Endodermal cell (in vitro differentiated cells): ENCODE results near the gene KHK. TPM values are rescaled to one million over a fixed set of nuclear protein-coding genes. Genes with fewer than 3 reads are reported as not detected.

ENCODE experiments used
- DNase-seq: peaks from one replicate; pipeline ENCODE4 v3.0.0-alpha.2; 2017
- H3K27ac ChIP-seq: 2 replicates; pipeline ENCODE4 v1.5.1; 2013; ENCODE audit warnings: mild to moderate bottlenecking, low read depth, low read length, moderate library complexity
- H3K27me3 ChIP-seq: 2 replicates; pipeline ENCODE4 v1.6.1; 2013; ENCODE audit warnings: mild to moderate bottlenecking, low read length, moderate library complexity; ENCODE audit not compliant: insufficient read depth, control insufficient read depth, poor library complexity, severe bottlenecking
- H3K36me3 ChIP-seq: 2 replicates; pipeline ENCODE4 v1.7.0; 2013; ENCODE audit warnings: mild to moderate bottlenecking, low read length, moderate library complexity; ENCODE audit not compliant: control insufficient read depth, insufficient read depth
- H3K4me1 ChIP-seq: one replicate; pipeline ENCODE4 v1.7.0; 2013; ENCODE audit warnings: low read length; ENCODE audit not compliant: control insufficient read depth, insufficient read depth
- H3K4me3 ChIP-seq: 2 replicates; pipeline ENCODE4 v1.5.1; 2013; ENCODE audit warnings: mild to moderate bottlenecking, low read length, moderate library complexity
- H3K9ac ChIP-seq: 2 replicates; pipeline ENCODE4 v1.6.1; 2013; ENCODE audit warnings: mild to moderate bottlenecking, low read length, moderate library complexity; ENCODE audit not compliant: poor library complexity, severe bottlenecking; ENCODE audit errors: extremely low read depth
- H3K9me3 ChIP-seq: 2 replicates; pipeline ENCODE4 v1.6.1; 2013; ENCODE audit warnings: mild to moderate bottlenecking, low read length, moderate library complexity; ENCODE audit not compliant: control insufficient read depth
- H3K27ac Mint-ChIP-seq: 2 replicates; pipeline ENCODE4 v1.8.0; 2020; ENCODE audit warnings: mixed read lengths
- H3K27me3 Mint-ChIP-seq: 2 replicates; pipeline ENCODE4 v1.8.0; 2021; ENCODE audit warnings: mild to moderate bottlenecking, mixed read lengths; ENCODE audit not compliant: insufficient read depth
- H3K36me3 Mint-ChIP-seq: 2 replicates; pipeline ENCODE4 v1.8.0; 2020; ENCODE audit warnings: low read depth, mixed read lengths
- H3K4me1 Mint-ChIP-seq: 2 replicates; pipeline ENCODE4 v1.8.0; 2020; ENCODE audit warnings: mixed read lengths
- H3K4me3 Mint-ChIP-seq: 2 replicates; pipeline ENCODE4 v1.8.0; 2020; ENCODE audit warnings: mild to moderate bottlenecking, moderate library complexity, mixed read lengths
- H3K9me3 Mint-ChIP-seq: 2 replicates; pipeline ENCODE4 v1.8.0; 2020; ENCODE audit warnings: mild to moderate bottlenecking, mixed read lengths
- CTCF ChIP-seq: fragments of 200-600 bp; sonication (generic); conservative IDR thresholded peaks from 2 replicates; pipeline ENCODE4 v1.5.0; 2021; ENCODE audit warnings: antibody characterized with exemption, mild to moderate bottlenecking
- WGBS, 2 experiments: methylation state at CpG; one replicate each; pipeline versions ENCODE4 v1.1.5 to v1.1.7; 2013; ENCODE audit warnings: missing lambda C conversion rate in 2 of 2, mixed read lengths in 1 of 2; ENCODE audit not compliant: insufficient coverage in 1 of 2, insufficient read length in 1 of 2; 5-methylcytosine and 5-hydroxymethylcytosine counted together
- total RNA-seq, 2 donors: library from RNA; stranded (reverse); fragmentation: NEBNext Ultra II Directional in 1 of 2; extraction: Animal tissue kit (Norgen Biotek cat#: 25700) in 1 of 2; gene quantifications; 2 replicates in 1 of 2; 3 replicates in 1 of 2; pipeline ENCODE4 v1.2.1, GENCODE V29; 2021

KHK gene
- total RNA-seq, 2 donors from 2014 or later, result 3.3 to 3.9 TPM

DNA sequence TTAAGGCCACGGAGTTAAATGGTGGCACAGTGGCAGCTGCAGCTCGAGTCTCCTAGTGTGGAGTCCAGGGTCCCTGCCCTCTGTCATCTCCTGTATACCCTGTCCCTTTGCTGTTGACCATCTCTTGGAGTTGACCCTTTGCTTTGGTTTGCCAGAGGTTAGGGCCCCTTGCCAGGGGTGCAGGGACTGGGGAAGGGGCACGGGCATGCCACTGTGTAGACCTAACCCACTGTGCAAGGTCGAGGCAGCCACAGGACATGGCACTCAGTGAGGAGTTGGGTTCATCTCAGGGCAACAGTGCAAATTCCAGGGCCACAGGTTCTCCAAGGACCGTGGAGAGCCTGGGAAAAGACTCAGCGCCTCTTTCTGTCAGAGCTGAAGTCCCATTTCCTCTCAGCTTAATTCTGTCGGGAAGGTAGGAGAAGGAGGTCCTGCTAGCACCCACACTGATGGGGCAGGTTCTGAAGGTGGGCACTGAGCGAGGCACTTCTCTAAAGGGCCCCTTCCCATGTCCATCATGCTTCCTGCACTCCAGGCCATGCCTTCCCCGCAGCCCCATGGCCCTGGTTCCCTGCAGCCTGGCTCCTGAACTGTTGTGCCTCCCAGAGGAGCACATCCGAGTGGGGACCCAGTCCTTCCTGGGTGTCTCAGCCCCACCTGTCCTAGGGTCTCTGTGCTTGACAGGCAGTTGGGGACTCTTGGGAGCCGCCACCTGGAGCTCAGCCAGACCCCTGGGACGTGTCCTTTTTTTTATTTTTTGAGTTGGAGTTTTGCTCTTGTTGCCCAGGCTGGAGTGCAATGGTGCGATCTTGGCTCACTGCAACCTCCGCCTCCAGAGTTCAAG is 2.8 kb downstream of the KHK start:
- H3K4me1 ChIP-seq, result no peaks in the 10 kb centered on the region
- Mint-ChIP-seq H3K36me3 (no peaks in the 10 kb centered on the region), H3K27me3 (peaks cover 28% of the 10 kb centered on the region), H3K27ac (no peak overlapping the region), H3K4me1 (peaks cover 4% of the 10 kb centered on the region), H3K4me3 (no peak overlapping the region), H3K9me3 (no peaks in the 10 kb centered on the region)
- no peak overlapping the region for H3K9ac ChIP-seq
- no peaks in the 10 kb centered on the region for H3K36me3 ChIP-seq
- H3K9me3 ChIP-seq, result no peaks in the 10 kb centered on the region
- DNase-seq, result no peak
- H3K27ac ChIP-seq, result no peak overlapping the region
- WGBS, 2 experiments, result 91 to 93% methylated on average over 10 to 14 of the region's 14 CpGs
- no peak for TF ChIP-seq CTCF
- peaks cover 26% of the 10 kb centered on the region for H3K27me3 ChIP-seq
- H3K4me3 ChIP-seq, result no peak overlapping the region

GRCh38 chr2:27091746-27092695 is 5.4 kb downstream of the KHK start:
- TF ChIP-seq CTCF, result no peak
- no peak for DNase-seq
- peaks cover 22% of the 10 kb centered on the region for H3K27me3 ChIP-seq
- H3K36me3 ChIP-seq, result no peaks in the 10 kb centered on the region
- Mint-ChIP-seq H3K27me3 (peaks cover 20% of the 10 kb centered on the region), H3K27ac (no peak overlapping the region), H3K4me1 (peaks cover 4% of the 10 kb centered on the region), H3K4me3 (no peak overlapping the region), H3K36me3 (no peaks in the 10 kb centered on the region), H3K9me3 (no peaks in the 10 kb centered on the region)
- no peak overlapping the region for H3K9ac ChIP-seq
- no peaks in the 10 kb centered on the region for H3K9me3 ChIP-seq
- H3K4me1 ChIP-seq, result peaks cover 5% of the 10 kb centered on the region
- no peak overlapping the region for H3K4me3 ChIP-seq
- no peak overlapping the region for H3K27ac ChIP-seq
- 86 to 90% methylated on average over 16 to 25 of the region's 25 CpGs for WGBS, 2 experiments

DNA sequence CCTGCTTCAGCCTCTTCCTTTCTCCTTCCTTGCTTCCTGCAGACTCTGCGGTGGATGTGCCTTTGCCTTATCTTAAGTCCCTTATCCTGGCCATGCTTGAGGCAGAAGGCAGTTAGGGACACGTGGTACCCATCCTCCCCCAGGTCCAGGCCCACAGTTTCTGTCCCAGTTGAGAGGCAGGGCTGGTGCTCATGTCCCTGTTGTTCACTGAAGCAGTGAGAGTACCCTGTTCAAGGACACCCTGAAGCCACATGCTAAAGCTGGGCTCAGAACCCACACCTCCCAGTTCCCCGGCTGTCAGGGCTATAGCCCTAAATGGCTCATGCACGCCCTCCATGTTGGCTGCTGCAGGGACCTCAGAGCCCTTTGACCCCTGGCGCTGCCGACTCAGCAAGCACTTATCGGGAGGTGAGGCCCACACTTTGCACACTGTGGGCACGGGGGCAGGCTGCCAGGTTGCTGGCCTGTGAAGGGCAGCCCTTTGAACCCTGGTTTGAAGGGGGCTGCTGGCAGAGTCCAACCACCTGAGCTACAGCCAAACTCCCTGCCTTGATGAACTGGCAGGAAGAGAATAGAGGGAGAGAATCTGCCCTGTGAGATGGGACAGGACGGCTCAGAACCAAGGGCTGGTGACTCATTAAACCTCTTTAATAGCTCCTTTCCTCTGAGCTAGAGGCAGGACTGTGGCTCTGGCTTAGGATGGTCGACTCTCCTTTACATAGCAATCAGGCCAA is 6.3 kb downstream of the KHK start:
- H3K4me1 ChIP-seq, result peaks cover 5% of the 10 kb centered on the region
- no peak for DNase-seq
- no peaks in the 10 kb centered on the region for H3K9me3 ChIP-seq
- WGBS, 2 experiments, result 84 to 85% methylated on average over 6 to 10 of the region's 10 CpGs
- no peak for TF ChIP-seq CTCF
- H3K27me3 Mint-ChIP-seq, result peaks cover 12% of the 10 kb centered on the region
- H3K4me3 ChIP-seq, result no peak overlapping the region
- no peaks in the 10 kb centered on the region for H3K9me3 Mint-ChIP-seq
- H3K4me1 Mint-ChIP-seq, result peaks cover 4% of the 10 kb centered on the region
- H3K36me3 Mint-ChIP-seq, result no peaks in the 10 kb centered on the region
- H3K9ac ChIP-seq, result no peak overlapping the region
- no peak overlapping the region for H3K27ac ChIP-seq
- H3K36me3 ChIP-seq, result no peaks in the 10 kb centered on the region
- no peak overlapping the region for H3K4me3 Mint-ChIP-seq
- no peak overlapping the region for H3K27ac Mint-ChIP-seq
- peaks cover 13% of the 10 kb centered on the region for H3K27me3 ChIP-seq
